ES-I3 (cell line): ENCODE measurements around the gene GMPR.
"Not testable (repeated sequence)": the region's sequence is repeated elsewhere in the genome, so short reads cannot be mapped to it uniquely, and the experiment has no call there.

Experiments used
- H3K36me3 ChIP-seq: 2 replicates; pipeline ENCODE4 v1.6.1; 2013; ENCODE audit warnings: mild to moderate bottlenecking, low read length, control low read depth, moderate library complexity; ENCODE audit not compliant: insufficient read depth
- H3K4me1 ChIP-seq: 2 replicates; pipeline ENCODE4 v1.6.1; 2013; ENCODE audit warnings: mild to moderate bottlenecking, control low read depth, low read length; ENCODE audit not compliant: insufficient read depth
- H3K9ac ChIP-seq: 2 replicates; pipeline ENCODE4 v1.6.1; 2013; ENCODE audit warnings: low read depth, mild to moderate bottlenecking, low read length, moderate library complexity
- H3K9me3 ChIP-seq: 2 replicates; pipeline ENCODE4 v1.6.1; 2013; ENCODE audit warnings: mild to moderate bottlenecking, low read length, moderate library complexity; ENCODE audit not compliant: control insufficient read depth, insufficient read depth

GMPR gene

GRCh38 chr6:16212276-16212675, 26.1 kb upstream of the GMPR start:
- no peaks in the 10 kb centered on the region for H3K4me1 ChIP-seq
- no peaks in the 10 kb centered on the region for H3K36me3 ChIP-seq
- no peaks in the 10 kb centered on the region for H3K9me3 ChIP-seq
- no peak overlapping the region for H3K9ac ChIP-seq

GRCh38 chr6:16216501-16217155, 21.8 kb upstream of the GMPR start:
- Histone ChIP-seq H3K4me1 (no peaks in the 10 kb centered on the region), H3K9ac (no peak overlapping the region), H3K36me3 (no peaks in the 10 kb centered on the region), H3K9me3 (no peaks in the 10 kb centered on the region; the same call in 1 of the 2 replicates)

DNA sequence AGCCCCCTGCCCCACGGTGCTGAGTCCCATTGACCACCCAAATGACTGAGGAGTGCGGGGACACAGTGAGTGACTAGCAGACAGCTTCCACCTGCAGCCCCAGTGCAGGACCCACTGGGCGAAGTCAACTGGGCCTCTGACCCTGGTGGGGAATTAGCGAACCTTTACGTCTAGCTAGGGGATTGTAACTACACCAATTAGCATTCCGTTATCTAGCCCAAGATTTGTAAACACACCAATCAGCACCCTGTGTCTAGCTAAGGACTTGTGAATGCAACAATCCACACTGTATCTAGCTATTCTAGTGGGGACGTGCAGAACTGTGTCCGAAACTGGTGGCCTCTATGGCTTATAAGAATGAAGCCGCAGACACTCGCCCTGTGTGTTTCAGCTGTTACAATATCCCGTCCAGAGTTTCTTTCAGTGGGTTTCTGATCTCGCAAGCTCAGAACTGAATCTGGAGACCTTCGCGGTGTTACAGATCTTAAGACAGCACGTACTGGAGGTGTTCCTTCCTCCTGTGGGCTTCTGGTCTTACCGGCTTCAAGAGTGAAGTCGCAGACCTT, 21.1 kb upstream of the GMPR start:
- no peaks in the 10 kb centered on the region; the same call in 1 of the 2 replicates for H3K9me3 ChIP-seq
- H3K4me1 ChIP-seq = no peaks in the 10 kb centered on the region
- H3K9ac ChIP-seq = no peak overlapping the region
- H3K36me3 ChIP-seq = no peaks in the 10 kb centered on the region

- no peak overlapping the region for H3K9ac ChIP-seq
- no peaks in the 10 kb centered on the region for H3K36me3 ChIP-seq
- 0 out of 2 replicates have a peak, but pooled peaks cover 9% of the 10 kb centered on the region for H3K4me1 ChIP-seq
- no peaks in the 10 kb centered on the region; the same call in 1 of the 2 replicates for H3K9me3 ChIP-seq
Measured at GRCh38 chr6:16222826-16223225, 15.6 kb upstream of the GMPR start.

DNA sequence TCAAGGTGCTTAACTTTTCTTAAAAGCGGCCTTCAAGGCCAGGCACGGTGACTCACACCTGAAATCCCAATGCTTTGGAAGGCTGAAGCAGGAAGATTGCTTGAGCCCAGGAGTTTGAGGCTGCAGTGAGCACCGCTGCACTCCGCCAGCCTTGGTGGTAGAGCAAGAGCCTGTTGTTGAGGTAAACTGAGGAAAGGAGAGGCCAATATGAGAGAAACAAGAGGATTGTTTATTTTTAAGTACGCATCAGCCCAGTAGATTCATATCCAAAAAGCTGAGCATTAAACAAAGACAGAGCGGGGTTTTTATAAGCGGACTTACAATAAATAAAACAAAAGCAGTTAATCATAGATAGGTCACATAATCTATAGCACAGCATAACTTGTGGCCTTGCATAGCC, 15.0 kb upstream of the GMPR start:
- H3K9ac ChIP-seq = no peak overlapping the region
- 0 out of 2 replicates have a peak, but pooled peaks cover 10% of the 10 kb centered on the region for H3K4me1 ChIP-seq
- H3K36me3 ChIP-seq = no peaks in the 10 kb centered on the region
- no peaks in the 10 kb centered on the region; the same call in 1 of the 2 replicates for H3K9me3 ChIP-seq

DNA sequence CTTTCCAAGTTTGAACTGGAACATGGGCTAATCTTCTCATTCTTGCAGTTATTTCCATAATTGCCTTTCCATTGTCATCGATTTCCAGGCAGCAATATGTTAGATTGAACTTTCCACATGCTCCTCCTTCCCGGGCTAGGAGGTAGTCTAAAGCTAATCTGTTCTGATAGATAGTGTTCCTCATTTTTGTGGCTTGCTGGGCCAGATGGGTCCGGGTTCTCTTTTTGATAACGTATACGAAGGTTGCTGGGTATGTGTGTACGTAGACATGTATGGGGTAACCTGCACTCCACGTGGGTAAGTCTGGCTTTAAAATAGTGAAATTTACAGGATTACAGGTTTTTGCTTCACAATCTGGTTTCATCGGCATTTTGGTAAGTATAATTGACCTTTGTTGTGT, 14.0 kb upstream of the GMPR start:
- Histone ChIP-seq H3K9ac (no peak overlapping the region), H3K36me3 (no peaks in the 10 kb centered on the region), H3K4me1 (peaks cover 15% of the 10 kb centered on the region), H3K9me3 (no peaks in the 10 kb centered on the region)

GRCh38 chr6:16225062-16225731, 13.2 kb upstream of the GMPR start:
- H3K9me3 ChIP-seq, H3K9ac ChIP-seq, H3K36me3 ChIP-seq: not testable (repeated sequence)
- H3K4me1 ChIP-seq = peaks cover 15% of the 10 kb centered on the region

- H3K9me3 ChIP-seq = not testable (repeated sequence)
- peaks cover 15% of the 10 kb centered on the region for H3K4me1 ChIP-seq
Measured at GRCh38 chr6:16226117-16227047, 12.0 kb upstream of the GMPR start.

GRCh38 chr6:16227048-16227562, 11.3 kb upstream of the GMPR start:
- no peak overlapping the region for H3K9ac ChIP-seq
- no peaks in the 10 kb centered on the region for H3K9me3 ChIP-seq
- no peaks in the 10 kb centered on the region for H3K36me3 ChIP-seq
- peaks cover 15% of the 10 kb centered on the region for H3K4me1 ChIP-seq

More at GRCh38 chr6:16226117-16227047, 12.0 kb upstream of the GMPR start:
- H3K36me3 ChIP-seq, H3K9ac ChIP-seq: not testable (repeated sequence)

DNA sequence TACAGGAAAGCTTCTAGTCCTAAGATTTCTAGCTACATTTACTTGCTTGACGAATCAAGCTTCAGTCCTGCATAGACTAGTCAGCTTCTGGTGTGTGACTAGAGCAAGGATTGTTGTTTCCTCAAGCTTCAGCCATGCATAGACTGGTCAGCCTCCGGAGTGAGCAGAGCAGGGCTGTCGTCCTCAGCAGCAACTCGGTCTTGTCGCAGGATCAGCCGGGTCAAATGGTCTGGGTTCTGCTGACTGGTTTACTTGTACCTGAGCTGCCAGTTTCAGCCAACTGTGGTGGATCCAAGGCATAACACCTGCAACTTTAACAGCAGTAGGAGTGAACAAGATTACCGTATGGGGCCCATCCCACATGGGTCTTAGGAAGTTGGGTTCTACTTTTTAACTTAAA, 10.8 kb upstream of the GMPR start:
- no peak overlapping the region for H3K9ac ChIP-seq
- peaks cover 15% of the 10 kb centered on the region for H3K4me1 ChIP-seq
- no peaks in the 10 kb centered on the region for H3K36me3 ChIP-seq
- H3K9me3 ChIP-seq = no peaks in the 10 kb centered on the region

DNA sequence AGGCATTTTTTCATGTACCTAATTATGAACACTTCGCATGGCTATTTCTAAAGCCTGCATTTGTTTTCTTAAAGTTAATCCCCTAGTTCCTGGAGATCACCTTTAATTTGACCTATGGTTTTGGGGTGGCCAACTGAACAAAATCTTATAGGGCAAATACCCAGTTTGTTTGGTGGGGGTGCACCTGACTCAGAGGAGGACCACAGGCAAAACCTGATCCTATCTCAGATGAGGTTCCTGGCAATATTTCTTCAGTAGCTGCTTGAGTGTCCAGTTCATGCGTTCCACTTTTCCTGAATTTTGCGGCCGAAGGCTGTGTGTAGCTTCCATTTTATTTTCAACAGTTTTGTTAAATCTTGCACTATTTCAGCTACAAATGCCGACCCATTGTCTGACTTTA, 10.3 kb upstream of the GMPR start:
- H3K9me3 ChIP-seq = no peaks in the 10 kb centered on the region
- no peaks in the 10 kb centered on the region for H3K36me3 ChIP-seq
- no peak overlapping the region for H3K9ac ChIP-seq
- peaks cover 15% of the 10 kb centered on the region for H3K4me1 ChIP-seq

DNA sequence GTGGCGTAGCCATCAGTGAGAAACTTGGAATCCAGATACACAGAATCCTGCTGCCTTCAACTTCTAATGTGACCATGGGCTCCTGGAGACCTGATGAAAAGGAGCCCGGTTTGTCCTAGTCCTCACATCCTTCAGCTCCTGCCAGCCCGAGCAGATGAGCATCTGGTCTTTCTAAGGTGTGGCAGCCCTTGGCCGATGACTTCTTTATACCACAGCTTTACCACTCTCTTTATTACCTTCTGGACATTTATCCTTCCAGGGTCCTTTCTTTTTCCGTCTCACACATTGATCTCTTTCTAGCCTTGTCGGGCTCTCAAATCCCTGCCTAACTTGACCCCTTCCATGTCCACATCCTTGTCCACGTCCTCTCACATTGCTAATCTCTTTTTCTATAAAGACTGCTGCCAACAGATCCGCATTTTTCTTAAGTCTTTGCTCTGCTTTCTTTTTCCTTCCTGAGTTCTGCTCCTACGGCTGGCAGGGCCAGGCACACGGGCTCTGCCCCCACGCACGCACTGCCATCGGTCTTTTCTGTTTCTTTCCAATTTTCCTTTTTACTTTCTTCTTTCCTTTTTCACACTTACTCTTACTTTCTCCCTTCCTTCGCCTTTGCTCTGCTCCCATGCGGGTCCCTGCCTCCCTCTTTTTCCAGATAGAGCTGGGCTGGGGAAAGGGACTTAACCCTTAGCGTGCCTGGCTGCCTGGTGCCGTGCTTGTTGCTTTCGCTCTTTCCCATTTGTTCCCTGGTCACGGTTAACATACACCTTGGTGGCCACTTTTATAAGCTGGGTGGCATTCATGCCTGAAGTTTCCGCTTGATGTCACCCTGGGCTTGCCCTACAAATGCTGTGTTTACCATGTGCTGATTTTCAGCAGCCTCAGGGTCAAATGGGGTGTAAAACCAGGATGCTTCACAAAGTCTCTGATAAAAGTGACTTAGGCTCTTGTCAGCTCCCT, 9.4 kb upstream of the GMPR start:
- Histone ChIP-seq H3K9ac (no peak overlapping the region), H3K9me3 (no peaks in the 10 kb centered on the region), H3K36me3 (no peaks in the 10 kb centered on the region), H3K4me1 (peaks cover 9% of the 10 kb centered on the region)

- no peaks in the 10 kb centered on the region for H3K36me3 ChIP-seq
- H3K4me1 ChIP-seq = peaks cover 9% of the 10 kb centered on the region
- no peak overlapping the region for H3K9ac ChIP-seq
- no peaks in the 10 kb centered on the region for H3K9me3 ChIP-seq
Measured at GRCh38 chr6:16229700-16230099, 8.7 kb upstream of the GMPR start.
